ENCODE data around the gene PPP6R3.
"Not testable (repeated sequence)": the region's sequence is repeated elsewhere in the genome, so short reads cannot be mapped to it uniquely, and the experiment has no call there.

The PPP6R3 gene

GRCh38 chr11:68447015-68447801 is 13.3 kb upstream of the PPP6R3 start:
- H3K27ac ChIP-seq: no peak overlapping the region
- TF ChIP-seq, protein P1, sequence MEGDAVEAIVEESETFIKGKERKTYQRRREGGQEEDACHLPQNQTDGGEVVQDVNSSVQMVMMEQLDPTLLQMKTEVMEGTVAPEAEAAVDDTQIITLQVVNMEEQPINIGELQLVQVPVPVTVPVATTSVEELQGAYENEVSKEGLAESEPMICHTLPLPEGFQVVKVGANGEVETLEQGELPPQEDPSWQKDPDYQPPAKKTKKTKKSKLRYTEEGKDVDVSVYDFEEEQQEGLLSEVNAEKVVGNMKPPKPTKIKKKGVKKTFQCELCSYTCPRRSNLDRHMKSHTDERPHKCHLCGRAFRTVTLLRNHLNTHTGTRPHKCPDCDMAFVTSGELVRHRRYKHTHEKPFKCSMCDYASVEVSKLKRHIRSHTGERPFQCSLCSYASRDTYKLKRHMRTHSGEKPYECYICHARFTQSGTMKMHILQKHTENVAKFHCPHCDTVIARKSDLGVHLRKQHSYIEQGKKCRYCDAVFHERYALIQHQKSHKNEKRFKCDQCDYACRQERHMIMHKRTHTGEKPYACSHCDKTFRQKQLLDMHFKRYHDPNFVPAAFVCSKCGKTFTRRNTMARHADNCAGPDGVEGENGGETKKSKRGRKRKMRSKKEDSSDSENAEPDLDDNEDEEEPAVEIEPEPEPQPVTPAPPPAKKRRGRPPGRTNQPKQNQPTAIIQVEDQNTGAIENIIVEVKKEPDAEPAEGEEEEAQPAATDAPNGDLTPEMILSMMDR (IDR thresholded peaks at IDR 0.05; ENCODE audit: low read depth, low read length, missing control alignments): peak; percentile 92

DNA sequence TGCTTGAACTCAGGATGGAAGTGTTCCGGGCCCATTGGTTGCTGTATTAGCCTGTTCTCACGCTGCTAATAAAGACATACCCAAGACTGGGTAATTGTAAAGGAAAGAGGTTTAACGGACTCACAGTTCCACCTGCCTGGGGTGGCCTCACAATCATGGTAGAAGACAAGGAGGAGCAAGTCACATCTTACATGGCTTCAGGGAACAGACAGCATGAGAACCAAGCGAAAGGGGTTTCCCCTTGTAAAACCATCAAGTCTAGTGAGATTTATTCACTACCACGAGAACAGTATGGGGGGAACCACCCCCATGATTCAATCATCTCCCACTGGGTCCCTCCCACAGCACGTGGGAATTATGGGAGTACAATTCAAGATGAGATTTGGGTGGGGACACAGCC is 12.6 kb upstream of the PPP6R3 start:
- H3K27me3 ChIP-seq (replicated peaks); in situ Hi-C loops (cut with HindIII; ENCODE audit: low pct_ligation_motif_present, low sequenced_read_pairs); H3K4me3 ChIP-seq (ENCODE audit: low read depth, low read length); DNase-seq; H3K27ac ChIP-seq; H3K36me3 ChIP-seq (replicated peaks): not testable (repeated sequence)

More at GRCh38 chr11:68447015-68447801, 13.3 kb upstream of the PPP6R3 start:
- H3K4me3 ChIP-seq (ENCODE audit: low read depth, low read length): no peak overlapping the region
- DNase-seq: peak; percentile 46
- H3K36me3 ChIP-seq (replicated peaks): peaks cover 4% of the 10 kb centered on the region
- no peaks in the 10 kb centered on the region for H3K27me3 ChIP-seq (replicated peaks)
- in situ Hi-C loops (cut with HindIII; ENCODE audit: low pct_ligation_motif_present, low sequenced_read_pairs): no loop called here

DNA sequence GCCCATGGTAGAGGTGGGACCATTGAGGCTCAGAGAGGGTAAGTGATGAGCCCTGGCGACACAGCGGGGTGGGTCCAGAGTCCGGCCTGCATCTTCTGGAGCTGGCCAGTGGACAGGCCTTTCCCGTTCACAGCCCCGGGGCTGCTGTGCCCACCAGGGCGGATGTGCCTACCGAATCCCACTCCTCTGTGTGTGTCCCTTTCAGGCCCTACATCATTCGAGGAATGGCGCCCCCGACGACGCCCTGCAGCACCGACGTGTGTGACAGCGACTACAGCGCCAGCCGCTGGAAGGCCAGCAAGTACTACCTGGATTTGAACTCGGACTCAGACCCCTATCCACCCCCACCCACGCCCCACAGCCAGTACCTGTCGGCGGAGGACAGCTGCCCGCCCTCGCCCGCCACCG is 11.9 kb upstream of the PPP6R3 start:
- Histone ChIP-seq H3K36me3 (replicated peaks) (peaks cover 4% of the 10 kb centered on the region), H3K27me3 (replicated peaks) (no peaks in the 10 kb centered on the region), H3K4me3 (ENCODE audit: low read depth, low read length) (no peak overlapping the region), H3K27ac (no peak overlapping the region)
- DNase-seq: no peak
- TF ChIP-seq, protein P1 (IDR thresholded peaks at IDR 0.05; ENCODE audit: low read depth, low read length, missing control alignments): no peak
- in situ Hi-C loops (cut with HindIII; ENCODE audit: low pct_ligation_motif_present, low sequenced_read_pairs): no loop called here

DNA sequence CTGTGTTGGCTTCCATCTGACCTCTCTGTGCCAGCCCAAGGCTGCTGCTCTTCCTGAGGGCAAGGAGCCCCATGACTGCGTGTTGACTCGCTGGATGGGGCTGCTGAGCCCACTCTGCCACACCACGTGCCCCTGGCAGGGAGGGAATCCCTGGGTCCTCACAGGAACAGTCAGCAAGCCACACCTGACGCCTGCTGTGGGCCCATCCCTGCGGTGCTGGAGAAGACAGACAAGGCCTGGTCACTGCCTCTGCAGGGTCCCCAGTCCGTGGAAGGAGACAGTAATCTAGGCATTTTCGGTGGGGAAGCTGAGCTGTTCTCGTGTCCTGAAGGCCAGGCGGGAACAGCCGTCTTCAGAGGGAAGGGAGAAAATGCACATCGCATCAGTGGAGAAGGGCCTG is 10.6 kb upstream of the PPP6R3 start:
- in situ Hi-C loops (cut with HindIII; ENCODE audit: low pct_ligation_motif_present, low sequenced_read_pairs): no loop called here
- Histone ChIP-seq H3K27me3 (replicated peaks) (no peaks in the 10 kb centered on the region), H3K36me3 (replicated peaks) (peaks cover 4% of the 10 kb centered on the region), H3K27ac (no peak overlapping the region), H3K4me3 (ENCODE audit: low read depth, low read length) (no peak overlapping the region)
- no peak for DNase-seq
- TF ChIP-seq, protein P1 (IDR thresholded peaks at IDR 0.05; ENCODE audit: low read depth, low read length, missing control alignments): no peak

DNA sequence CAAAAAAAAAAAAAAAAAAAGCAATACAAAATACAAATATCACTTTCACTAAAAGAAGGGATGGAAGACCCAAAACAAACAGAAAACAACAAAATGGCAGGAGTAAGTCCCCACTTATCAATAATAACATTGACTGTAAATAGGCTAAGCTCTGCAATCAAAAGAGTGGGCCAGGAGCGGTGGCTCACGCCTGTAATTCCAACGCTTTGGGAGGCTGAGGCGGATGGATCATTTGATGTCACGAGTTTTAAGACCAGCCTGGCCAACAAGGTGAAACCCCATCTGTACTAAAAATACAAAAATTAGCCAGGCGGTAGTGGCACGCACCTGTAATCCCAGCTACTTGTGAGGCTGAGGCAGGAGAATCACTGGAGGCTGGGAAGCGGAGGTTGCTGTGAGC is 9.8 kb upstream of the PPP6R3 start:
- TF ChIP-seq, protein P1 (IDR thresholded peaks at IDR 0.05; ENCODE audit: low read depth, low read length, missing control alignments): no peak
- in situ Hi-C loops (cut with HindIII; ENCODE audit: low pct_ligation_motif_present, low sequenced_read_pairs): no loop called here
- no peak overlapping the region for H3K27ac ChIP-seq
- H3K36me3 ChIP-seq (replicated peaks): peaks cover 4% of the 10 kb centered on the region
- no peak for DNase-seq
- H3K4me3 ChIP-seq (ENCODE audit: low read depth, low read length): no peak overlapping the region
- H3K27me3 ChIP-seq (replicated peaks): no peaks in the 10 kb centered on the region

DNA sequence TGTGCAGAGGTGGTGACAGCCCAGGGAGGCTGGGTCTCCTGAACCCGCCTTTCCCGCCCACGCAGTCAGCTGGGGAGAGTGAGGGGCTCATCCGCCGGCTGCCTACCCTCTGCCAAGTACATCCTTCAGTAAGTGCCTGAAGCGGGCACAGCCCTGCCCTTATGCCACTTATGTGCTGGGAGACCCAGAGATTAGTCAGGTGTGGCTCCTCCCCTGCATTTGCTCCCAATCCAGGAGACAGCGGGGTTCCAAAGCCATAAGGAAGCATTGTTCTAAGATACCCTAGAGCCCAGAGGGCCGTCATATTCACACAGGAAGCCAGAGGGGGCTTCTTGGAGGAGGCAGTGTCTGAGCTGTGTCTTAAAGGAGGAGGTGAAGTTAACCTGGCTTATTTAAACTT is 5.8 kb upstream of the PPP6R3 start:
- in situ Hi-C loops (cut with HindIII; ENCODE audit: low pct_ligation_motif_present, low sequenced_read_pairs): no loop called here
- Histone ChIP-seq H3K4me3 (ENCODE audit: low read depth, low read length) (no peak overlapping the region), H3K27ac (no peak overlapping the region), H3K27me3 (replicated peaks) (no peaks in the 10 kb centered on the region), H3K36me3 (replicated peaks) (no peaks in the 10 kb centered on the region)
- TF ChIP-seq, protein P1 (IDR thresholded peaks at IDR 0.05; ENCODE audit: low read depth, low read length, missing control alignments): no peak
- DNase-seq: no peak
